Sciatic nerve (tissue), 2 donors: ENCODE measurements around the gene RASL11B. TPM values are rescaled to one million over a fixed set of nuclear protein-coding genes. Genes with fewer than 3 reads are reported as not detected.

Source experiments
- ATAC-seq: fragments of 200-7000 bp; cut with Tn5 transposase; one replicate; pipeline ENCODE4 v1.9.1; 2020; ENCODE audit warnings: mild to moderate bottlenecking, moderate library complexity
- DNase-seq: peaks from one replicate; pipeline ENCODE4 v3.0.0-alpha.2; 2020; ENCODE audit warnings: low spot score
- intact Hi-C: fragments of 100-400 bp; cut with DNase I; formaldehyde crosslinking; loops from one replicate; pipeline ENCODE4 v1.14.2; 2022
- total RNA-seq: library from RNA; stranded (reverse); fragmentation: NEBNext Ultra II Directional; extraction: Animal tissue kit (Norgen Biotek cat#: 25700); gene quantifications from one replicate; pipeline ENCODE4 v1.2.1, GENCODE V29; 2021
- donor health status: DM: no; HTN: no; CAD: no.
- donor health status: DM: no; HTN: no; CAD: no.

The RASL11B gene
- total RNA-seq, 1 donor from 2014 or later = 2.5 TPM

GRCh38 chr4:52894443-52894842 lies 32.3 kb downstream of the RASL11B start:
- ATAC-seq (peak; percentile 52), DNase-seq (no peak)
- intact Hi-C loops = no loop called here

GRCh38 chr4:52903273-52903672 lies 41.2 kb downstream of the RASL11B start:
- intact Hi-C loops = no loop called here
- DNase-seq (no peak), ATAC-seq (no peak)

- intact Hi-C loops = no loop called here
- ATAC-seq (no peak), DNase-seq (no peak)
These were observed 42.3 kb downstream of the RASL11B start for GRCh38 chr4:52904421-52904820.

GRCh38 chr4:52907510-52907909 lies 45.4 kb downstream of the RASL11B start:
- intact Hi-C loops = no loop called here
- DNase-seq (no peak), ATAC-seq (no peak)

- ATAC-seq (no peak), DNase-seq (no peak)
- intact Hi-C loops = no loop called here
These were observed 48.0 kb downstream of the RASL11B start for GRCh38 chr4:52910115-52910514.

- DNase-seq = peak; percentile 76
- intact Hi-C loops = no loop called here
- no peak for ATAC-seq
These were observed 49.7 kb downstream of the RASL11B start for GRCh38 chr4:52911684-52912294.

GRCh38 chr4:52912608-52913007 lies 50.5 kb downstream of the RASL11B start:
- DNase-seq (no peak), ATAC-seq (no peak)
- intact Hi-C loops = no loop called here

- DNase-seq (no peak), ATAC-seq (no peak)
- intact Hi-C loops = no loop called here
These were observed 52.0 kb downstream of the RASL11B start for GRCh38 chr4:52914051-52914605.

- no peak for ATAC-seq
- intact Hi-C loops = no loop called here
- DNase-seq = no peak
These were observed 53.1 kb downstream of the RASL11B start for GRCh38 chr4:52915191-52915590.

GRCh38 chr4:52915730-52916300 lies 53.7 kb downstream of the RASL11B start:
- no peak for DNase-seq
- ATAC-seq = no peak
- intact Hi-C loops = no loop called here

Other genes with a start within 250 kb of the RASL11B start
- 130 TPM for gene USP46, start 203.0 kb upstream of the RASL11B start, total RNA-seq
- gene ERVMER34-1, start 110.9 kb upstream of the RASL11B start, total RNA-seq = 0.27 TPM